WTC11 (cell line): ENCODE measurements around the gene SPACA1.

Source experiments
- CREB1 ChIP-seq: sonication (generic); formaldehyde crosslinking; IDR thresholded peaks from 2 replicates; pipeline ENCODE4 v1.8.0; 2023; ENCODE audit warnings: mild to moderate bottlenecking, missing genetic modification reagents
- CREM ChIP-seq: sonication (generic); formaldehyde crosslinking; IDR thresholded peaks from 2 replicates; pipeline ENCODE4 v1.8.1; 2022; ENCODE audit warnings: mild to moderate bottlenecking, missing genetic modification reagents, moderate library complexity
- CTCF ChIP-seq: fragments of 200-600 bp; IDR thresholded peaks from 2 replicates; pipeline ENCODE4 v1.8.0; 2022; ENCODE audit warnings: antibody characterized with exemption
- E2F4 ChIP-seq: sonication (generic); formaldehyde crosslinking; IDR thresholded peaks from 2 replicates; pipeline ENCODE4 v1.8.1; 2022; ENCODE audit warnings: low read depth, mild to moderate bottlenecking, moderate library complexity, missing genetic modification reagents, borderline replicate concordance
- FOXJ3 ChIP-seq: sonication (generic); formaldehyde crosslinking; IDR thresholded peaks from 2 replicates; pipeline ENCODE4 v1.9.0; 2021; ENCODE audit warnings: missing genetic modification reagents, mild to moderate bottlenecking, borderline replicate concordance
- FOXP1 ChIP-seq: sonication (generic); formaldehyde crosslinking; IDR thresholded peaks from 2 replicates; pipeline ENCODE4 v1.8.0; 2022; ENCODE audit warnings: missing genetic modification reagents, mild to moderate bottlenecking, moderate library complexity, borderline replicate concordance
- GTF2I ChIP-seq: fragments of 250-450 bp; sonication (Bioruptor Pico); conservative IDR thresholded peaks from 2 replicates; pipeline ENCODE4 v1.4.0; 2021; ENCODE audit warnings: mild to moderate bottlenecking
- HMGXB4 ChIP-seq: sonication (generic); formaldehyde crosslinking; IDR thresholded peaks from 2 replicates; pipeline ENCODE4 v1.8.1; 2023; ENCODE audit warnings: mild to moderate bottlenecking, moderate library complexity, missing genetic modification reagents
- KAT7 ChIP-seq: sonication (generic); formaldehyde crosslinking; IDR thresholded peaks from 2 replicates; pipeline ENCODE4 v1.8.1; 2023; ENCODE audit warnings: missing genetic modification reagents, mild to moderate bottlenecking, borderline replicate concordance
- TP53 ChIP-seq: sonication (generic); formaldehyde crosslinking; IDR thresholded peaks from 2 replicates; pipeline ENCODE4 v1.8.1; 2023; ENCODE audit warnings: mild to moderate bottlenecking, missing genetic modification reagents
- ZNF121 ChIP-seq: sonication (generic); formaldehyde crosslinking; IDR thresholded peaks from 2 replicates; pipeline ENCODE4 v1.8.0; 2023; ENCODE audit warnings: missing genetic modification reagents
- TF ChIP-seq, protein P1 (sequence below): sonication (generic); formaldehyde crosslinking; IDR thresholded peaks from 2 replicates; pipeline ENCODE4 v1.8.0; 2022; ENCODE audit warnings: missing genetic modification reagents
- TF ChIP-seq, protein P2 (sequence below): sonication (generic); formaldehyde crosslinking; IDR thresholded peaks from 2 replicates; pipeline ENCODE4 v1.8.0; 2022; ENCODE audit warnings: mild to moderate bottlenecking, missing genetic modification reagents

GRCh38 chr6:88008411-88008810, 39.2 kb upstream of the SPACA1 start:
- TF ChIP-seq CTCF (no peak), FOXJ3 (CRISPR knock-in tag) (no peak), CREB1 (CRISPR knock-in tag) (no peak), GTF2I (CRISPR knock-in tag) (no peak), CREM (no peak), TP53 (no peak), KAT7 (no peak), FOXP1 (CRISPR knock-in tag) (no peak), ZNF121 (CRISPR knock-in tag) (no peak), E2F4 (CRISPR knock-in tag) (no peak), HMGXB4 (CRISPR knock-in tag) (no peak)
- TF ChIP-seq, protein P1, sequence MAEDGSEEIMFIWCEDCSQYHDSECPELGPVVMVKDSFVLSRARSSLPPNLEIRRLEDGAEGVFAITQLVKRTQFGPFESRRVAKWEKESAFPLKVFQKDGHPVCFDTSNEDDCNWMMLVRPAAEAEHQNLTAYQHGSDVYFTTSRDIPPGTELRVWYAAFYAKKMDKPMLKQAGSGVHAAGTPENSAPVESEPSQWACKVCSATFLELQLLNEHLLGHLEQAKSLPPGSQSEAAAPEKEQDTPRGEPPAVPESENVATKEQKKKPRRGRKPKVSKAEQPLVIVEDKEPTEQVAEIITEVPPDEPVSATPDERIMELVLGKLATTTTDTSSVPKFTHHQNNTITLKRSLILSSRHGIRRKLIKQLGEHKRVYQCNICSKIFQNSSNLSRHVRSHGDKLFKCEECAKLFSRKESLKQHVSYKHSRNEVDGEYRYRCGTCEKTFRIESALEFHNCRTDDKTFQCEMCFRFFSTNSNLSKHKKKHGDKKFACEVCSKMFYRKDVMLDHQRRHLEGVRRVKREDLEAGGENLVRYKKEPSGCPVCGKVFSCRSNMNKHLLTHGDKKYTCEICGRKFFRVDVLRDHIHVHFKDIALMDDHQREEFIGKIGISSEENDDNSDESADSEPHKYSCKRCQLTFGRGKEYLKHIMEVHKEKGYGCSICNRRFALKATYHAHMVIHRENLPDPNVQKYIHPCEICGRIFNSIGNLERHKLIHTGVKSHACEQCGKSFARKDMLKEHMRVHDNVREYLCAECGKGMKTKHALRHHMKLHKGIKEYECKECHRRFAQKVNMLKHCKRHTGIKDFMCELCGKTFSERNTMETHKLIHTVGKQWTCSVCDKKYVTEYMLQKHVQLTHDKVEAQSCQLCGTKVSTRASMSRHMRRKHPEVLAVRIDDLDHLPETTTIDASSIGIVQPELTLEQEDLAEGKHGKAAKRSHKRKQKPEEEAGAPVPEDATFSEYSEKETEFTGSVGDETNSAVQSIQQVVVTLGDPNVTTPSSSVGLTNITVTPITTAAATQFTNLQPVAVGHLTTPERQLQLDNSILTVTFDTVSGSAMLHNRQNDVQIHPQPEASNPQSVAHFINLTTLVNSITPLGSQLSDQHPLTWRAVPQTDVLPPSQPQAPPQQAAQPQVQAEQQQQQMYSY = no peak
- TF ChIP-seq, protein P2, sequence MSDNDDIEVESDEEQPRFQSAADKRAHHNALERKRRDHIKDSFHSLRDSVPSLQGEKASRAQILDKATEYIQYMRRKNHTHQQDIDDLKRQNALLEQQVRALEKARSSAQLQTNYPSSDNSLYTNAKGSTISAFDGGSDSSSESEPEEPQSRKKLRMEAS (CRISPR knock-in tag) = no peak
